Endodermal cell (in vitro differentiated cells): Measurements from ENCODE around the gene PYROXD2. TPM values are rescaled to one million over a fixed set of nuclear protein-coding genes. Genes with fewer than 3 reads are reported as not detected.

ENCODE experiments used
- DNase-seq: peaks from one replicate; pipeline ENCODE4 v3.0.0-alpha.2; 2017
- H3K27ac ChIP-seq: 2 replicates; pipeline ENCODE4 v1.5.1; 2013; ENCODE audit warnings: mild to moderate bottlenecking, low read depth, low read length, moderate library complexity
- H3K27me3 ChIP-seq: 2 replicates; pipeline ENCODE4 v1.6.1; 2013; ENCODE audit warnings: mild to moderate bottlenecking, low read length, moderate library complexity; ENCODE audit not compliant: insufficient read depth, control insufficient read depth, poor library complexity, severe bottlenecking
- H3K36me3 ChIP-seq: 2 replicates; pipeline ENCODE4 v1.7.0; 2013; ENCODE audit warnings: mild to moderate bottlenecking, low read length, moderate library complexity; ENCODE audit not compliant: control insufficient read depth, insufficient read depth
- H3K4me1 ChIP-seq: one replicate; pipeline ENCODE4 v1.7.0; 2013; ENCODE audit warnings: low read length; ENCODE audit not compliant: control insufficient read depth, insufficient read depth
- H3K4me3 ChIP-seq: 2 replicates; pipeline ENCODE4 v1.5.1; 2013; ENCODE audit warnings: mild to moderate bottlenecking, low read length, moderate library complexity
- H3K9ac ChIP-seq: 2 replicates; pipeline ENCODE4 v1.6.1; 2013; ENCODE audit warnings: mild to moderate bottlenecking, low read length, moderate library complexity; ENCODE audit not compliant: poor library complexity, severe bottlenecking; ENCODE audit errors: extremely low read depth
- H3K9me3 ChIP-seq: 2 replicates; pipeline ENCODE4 v1.6.1; 2013; ENCODE audit warnings: mild to moderate bottlenecking, low read length, moderate library complexity; ENCODE audit not compliant: control insufficient read depth
- H3K27ac Mint-ChIP-seq: 2 replicates; pipeline ENCODE4 v1.8.0; 2020; ENCODE audit warnings: mixed read lengths
- H3K27me3 Mint-ChIP-seq: 2 replicates; pipeline ENCODE4 v1.8.0; 2021; ENCODE audit warnings: mild to moderate bottlenecking, mixed read lengths; ENCODE audit not compliant: insufficient read depth
- H3K36me3 Mint-ChIP-seq: 2 replicates; pipeline ENCODE4 v1.8.0; 2020; ENCODE audit warnings: low read depth, mixed read lengths
- H3K4me1 Mint-ChIP-seq: 2 replicates; pipeline ENCODE4 v1.8.0; 2020; ENCODE audit warnings: mixed read lengths
- H3K4me3 Mint-ChIP-seq: 2 replicates; pipeline ENCODE4 v1.8.0; 2020; ENCODE audit warnings: mild to moderate bottlenecking, moderate library complexity, mixed read lengths
- H3K9me3 Mint-ChIP-seq: 2 replicates; pipeline ENCODE4 v1.8.0; 2020; ENCODE audit warnings: mild to moderate bottlenecking, mixed read lengths
- CTCF ChIP-seq: fragments of 200-600 bp; sonication (generic); conservative IDR thresholded peaks from 2 replicates; pipeline ENCODE4 v1.5.0; 2021; ENCODE audit warnings: antibody characterized with exemption, mild to moderate bottlenecking
- WGBS, 2 experiments: methylation state at CpG; one replicate each; pipeline versions ENCODE4 v1.1.5 to v1.1.7; 2013; ENCODE audit warnings: missing lambda C conversion rate in 2 of 2, mixed read lengths in 1 of 2; ENCODE audit not compliant: insufficient coverage in 1 of 2, insufficient read length in 1 of 2; 5-methylcytosine and 5-hydroxymethylcytosine counted together
- total RNA-seq, 2 donors: library from RNA; stranded (reverse); fragmentation: NEBNext Ultra II Directional in 1 of 2; extraction: Animal tissue kit (Norgen Biotek cat#: 25700) in 1 of 2; gene quantifications; 2 replicates in 1 of 2; 3 replicates in 1 of 2; pipeline ENCODE4 v1.2.1, GENCODE V29; 2021

Gene PYROXD2
- total RNA-seq, 2 donors from 2014 or later = 9.2 to 9.5 TPM

GRCh38 chr10:98408799-98409198, 6.2 kb downstream of the PYROXD2 start:
- 92 to 93% methylated on average over 2 to 4 of the region's 4 CpGs for WGBS, 2 experiments
- DNase-seq = no peak
- Histone ChIP-seq H3K9ac (no peak overlapping the region), H3K4me3 (no peak overlapping the region), H3K9me3 (no peaks in the 10 kb centered on the region), H3K36me3 (no peaks in the 10 kb centered on the region), H3K27ac (no peak overlapping the region), H3K4me1 (no peaks in the 10 kb centered on the region), H3K27me3 (no peaks in the 10 kb centered on the region)
- Mint-ChIP-seq H3K36me3 (no peaks in the 10 kb centered on the region), H3K4me1 (no peaks in the 10 kb centered on the region), H3K27ac (no peak overlapping the region), H3K9me3 (no peaks in the 10 kb centered on the region), H3K4me3 (no peak overlapping the region), H3K27me3 (no peaks in the 10 kb centered on the region)
- no peak for TF ChIP-seq CTCF

GRCh38 chr10:98407744-98408241, 7.2 kb downstream of the PYROXD2 start:
- Histone ChIP-seq H3K9ac (no peak overlapping the region), H3K9me3 (no peaks in the 10 kb centered on the region), H3K4me1 (no peaks in the 10 kb centered on the region), H3K27ac (no peak overlapping the region), H3K4me3 (no peak overlapping the region), H3K36me3 (no peaks in the 10 kb centered on the region), H3K27me3 (no peaks in the 10 kb centered on the region)
- no peaks in the 10 kb centered on the region for H3K9me3 Mint-ChIP-seq
- H3K4me1 Mint-ChIP-seq = no peaks in the 10 kb centered on the region
- WGBS, 2 experiments = 93 to 94% methylated on average over 8 to 18 of the region's 18 CpGs
- TF ChIP-seq CTCF = no peak
- DNase-seq = no peak
- peaks cover 5% of the 10 kb centered on the region for H3K36me3 Mint-ChIP-seq
- H3K27me3 Mint-ChIP-seq = no peaks in the 10 kb centered on the region
- H3K4me3 Mint-ChIP-seq = no peak overlapping the region
- H3K27ac Mint-ChIP-seq = no peak overlapping the region

GRCh38 chr10:98407017-98407743, 7.8 kb downstream of the PYROXD2 start:
- Mint-ChIP-seq H3K27me3 (no peaks in the 10 kb centered on the region), H3K4me1 (no peaks in the 10 kb centered on the region), H3K27ac (no peak overlapping the region), H3K4me3 (no peak overlapping the region), H3K9me3 (no peaks in the 10 kb centered on the region), H3K36me3 (peaks cover 7% of the 10 kb centered on the region)
- H3K4me1 ChIP-seq = no peaks in the 10 kb centered on the region
- no peak overlapping the region for H3K9ac ChIP-seq
- H3K27me3 ChIP-seq = no peaks in the 10 kb centered on the region
- no peak for TF ChIP-seq CTCF
- WGBS, 2 experiments = 78 to 79% methylated on average over 6 to 23 of the region's 23 CpGs
- H3K36me3 ChIP-seq = no peaks in the 10 kb centered on the region
- H3K9me3 ChIP-seq = no peaks in the 10 kb centered on the region
- DNase-seq = no peak
- H3K27ac ChIP-seq = no peak overlapping the region
- no peak overlapping the region for H3K4me3 ChIP-seq
